ENCODE measurements around the gene TRMT6. TPM values are rescaled to one million over a fixed set of nuclear protein-coding genes. Genes with fewer than 3 reads are reported as not detected.

The TRMT6 gene
- total RNA-seq, 4 donors from 2014 or later: 9.2 to 13.4 (median 9.7) TPM

- no peak overlapping the region for H3K27ac ChIP-seq (replicated peaks in 1 of 4)
- H3K36me3 ChIP-seq: peaks cover 24 to 75% (median 50%) of the 10 kb centered on the region in 4 donors
- H3K27me3 ChIP-seq: no peaks in the 10 kb centered on the region
- no peak overlapping the region for H3K4me3 ChIP-seq
- peaks cover under 1 to 22% (median 13%) of the 10 kb centered on the region in 4 donors for H3K4me1 ChIP-seq
- intact Hi-C loops (cut with DNase I): no loop called here
- no peak for DNase-seq (ENCODE audit: extremely low spot score)
- TF ChIP-seq POLR2A (IDR thresholded peaks at IDR 0.05; ENCODE audit: low read depth) (no peak), EP300 (IDR thresholded peaks at IDR 0.05) (no peak), CTCF (IDR thresholded peaks at IDR 0.05) (no peak), POLR2AphosphoS5 (IDR thresholded peaks at IDR 0.05) (no peak)
- H3K9me3 ChIP-seq: no peaks in the 10 kb centered on the region
- WGBS: 80% methylated on average over 3 of the region's 3 CpGs
These were observed 4.4 kb downstream of the TRMT6 start for GRCh38 chr20:5945963-5946362.

GRCh38 chr20:5938456-5939029 is 11.8 kb downstream of the TRMT6 start:
- H3K4me1 ChIP-seq: no peaks in the 10 kb centered on the region
- no peak overlapping the region for H3K4me3 ChIP-seq
- H3K27ac ChIP-seq (replicated peaks in 1 of 4): no peak overlapping the region
- no peaks in the 10 kb centered on the region for H3K9me3 ChIP-seq
- no peaks in the 10 kb centered on the region for H3K27me3 ChIP-seq
- peaks cover 52 to 66% (median 59%) of the 10 kb centered on the region in 4 donors for H3K36me3 ChIP-seq
- WGBS: 78% methylated on average over 6 of the region's 6 CpGs
- DNase-seq (ENCODE audit: extremely low spot score): no peak
- TF ChIP-seq CTCF (IDR thresholded peaks at IDR 0.05): no peak
- TF ChIP-seq POLR2AphosphoS5 (IDR thresholded peaks at IDR 0.05): no peak
- TF ChIP-seq EP300 (IDR thresholded peaks at IDR 0.05): no peak
- no peak for TF ChIP-seq POLR2A (IDR thresholded peaks at IDR 0.05; ENCODE audit: low read depth)
- intact Hi-C loops (cut with DNase I): no loop called here

- no peaks in the 10 kb centered on the region for H3K4me1 ChIP-seq
- H3K9me3 ChIP-seq: no peaks in the 10 kb centered on the region
- TF ChIP-seq CTCF (IDR thresholded peaks at IDR 0.05): no peak
- TF ChIP-seq POLR2AphosphoS5 (IDR thresholded peaks at IDR 0.05): no peak
- no peak for TF ChIP-seq EP300 (IDR thresholded peaks at IDR 0.05)
- TF ChIP-seq POLR2A (IDR thresholded peaks at IDR 0.05; ENCODE audit: low read depth): no peak
- H3K4me3 ChIP-seq: no peak overlapping the region
- no peak overlapping the region for H3K27ac ChIP-seq (replicated peaks in 1 of 4)
- WGBS: 96% methylated on average over 3 of the region's 3 CpGs
- peaks cover 31 to 43% (median 36%) of the 10 kb centered on the region in 4 donors for H3K36me3 ChIP-seq
- intact Hi-C loops (cut with DNase I): no loop called here
- H3K27me3 ChIP-seq: no peaks in the 10 kb centered on the region
- DNase-seq (ENCODE audit: extremely low spot score): no peak
These were observed 14.1 kb downstream of the TRMT6 start for GRCh38 chr20:5936238-5936637.

- H3K9me3 ChIP-seq: no peaks in the 10 kb centered on the region
- 80% methylated on average over 1 of the region's 1 CpG for WGBS
These were observed 14.9 kb downstream of the TRMT6 start for GRCh38 chr20:5935384-5935783.

More at GRCh38 chr20:5935384-5935783, 14.9 kb downstream of the TRMT6 start:
- Histone ChIP-seq H3K4me3 (no peak overlapping the region), H3K27me3 (peaks cover 0 to 5% (median 0%) of the 10 kb centered on the region in 4 donors), H3K4me1 (no peaks in the 10 kb centered on the region), H3K36me3 (peaks cover 23 to 34% (median 27%) of the 10 kb centered on the region in 4 donors), H3K27ac (replicated peaks in 1 of 4) (no peak overlapping the region)
- TF ChIP-seq POLR2A (IDR thresholded peaks at IDR 0.05; ENCODE audit: low read depth): no peak
- TF ChIP-seq CTCF (IDR thresholded peaks at IDR 0.05): no peak
- TF ChIP-seq POLR2AphosphoS5 (IDR thresholded peaks at IDR 0.05): no peak
- TF ChIP-seq EP300 (IDR thresholded peaks at IDR 0.05): no peak
- intact Hi-C loops (cut with DNase I): no loop called here
- DNase-seq (ENCODE audit: extremely low spot score): no peak
